Hematopoietic multipotent progenitor cell treated with erythropoietin and hydrocortisone succinate and interleukin-3 and kit ligand, for 4 days (in vitro differentiated cells): ENCODE data around the gene PRKAG2.
"Not testable (repeated sequence)": the region's sequence is repeated elsewhere in the genome, so short reads cannot be mapped to it uniquely, and the experiment has no call there.

ENCODE experiments used
- DNase-seq: peaks from one replicate; pipeline ENCODE4 v3.0.0-alpha.2; 2015

Gene PRKAG2

DNA sequence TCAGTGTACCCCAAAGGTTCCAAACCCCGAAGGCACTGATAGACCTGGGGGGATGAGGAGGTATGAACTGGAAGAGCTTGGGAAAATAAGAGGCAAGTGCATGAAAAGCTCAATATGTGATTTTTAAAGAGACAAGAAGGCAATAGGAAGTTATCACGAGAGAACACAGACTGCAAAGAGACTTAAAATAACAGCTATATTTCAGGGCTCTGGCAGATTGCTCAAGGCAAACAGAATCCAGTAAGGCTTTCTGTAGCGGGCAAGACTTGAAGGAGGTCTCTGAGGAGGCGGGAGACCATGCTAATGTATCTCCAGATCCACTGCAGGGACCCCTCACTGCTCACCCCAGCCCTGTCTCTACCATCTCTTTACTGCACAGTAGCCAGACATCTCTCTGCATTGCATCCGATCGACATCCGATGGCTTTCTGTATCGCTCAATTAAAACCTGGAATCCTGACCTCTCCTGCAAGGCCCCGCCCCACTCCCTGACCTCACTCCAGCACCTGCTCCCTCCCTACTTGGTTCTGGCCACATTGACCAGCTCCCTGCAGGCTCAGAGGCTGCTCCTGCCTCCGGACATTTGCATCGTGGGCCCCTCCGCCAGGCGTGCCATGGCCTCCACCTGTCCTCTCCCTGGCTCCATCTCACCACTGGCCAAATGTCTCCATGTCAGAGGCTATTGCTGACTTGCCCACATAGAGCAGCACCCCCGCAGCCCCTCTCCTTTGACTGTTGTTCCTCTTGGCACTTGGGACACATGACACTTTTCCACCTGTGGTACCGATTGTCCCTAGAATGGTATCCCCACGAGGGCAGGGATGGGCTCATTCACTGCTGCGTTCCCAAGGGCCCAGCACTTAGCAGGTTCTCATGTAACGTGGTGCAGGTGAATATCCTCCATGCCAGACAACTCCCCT is 118.0 kb downstream of the PRKAG2 start:
- DNase-seq: no peak

DNA sequence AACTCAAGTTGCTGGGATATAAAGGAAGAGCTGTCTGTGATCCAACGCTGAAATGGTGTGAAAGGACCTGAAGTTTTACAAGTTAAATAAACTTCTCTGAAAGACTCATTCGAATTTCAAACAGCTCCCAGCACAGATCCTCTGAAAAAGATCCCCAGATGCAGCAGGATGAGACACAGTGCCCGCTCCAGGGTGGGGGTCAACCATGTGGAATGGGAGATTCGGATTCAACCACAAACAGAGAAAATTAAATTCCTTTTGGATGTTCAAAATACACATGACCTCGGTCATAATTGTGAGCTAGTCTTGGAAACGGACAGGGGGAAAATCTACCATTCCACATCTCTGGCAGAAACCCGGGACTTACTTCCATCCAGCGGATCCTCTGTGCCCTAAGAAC is 119.6 kb downstream of the PRKAG2 start:
- DNase-seq: no peak

DNA sequence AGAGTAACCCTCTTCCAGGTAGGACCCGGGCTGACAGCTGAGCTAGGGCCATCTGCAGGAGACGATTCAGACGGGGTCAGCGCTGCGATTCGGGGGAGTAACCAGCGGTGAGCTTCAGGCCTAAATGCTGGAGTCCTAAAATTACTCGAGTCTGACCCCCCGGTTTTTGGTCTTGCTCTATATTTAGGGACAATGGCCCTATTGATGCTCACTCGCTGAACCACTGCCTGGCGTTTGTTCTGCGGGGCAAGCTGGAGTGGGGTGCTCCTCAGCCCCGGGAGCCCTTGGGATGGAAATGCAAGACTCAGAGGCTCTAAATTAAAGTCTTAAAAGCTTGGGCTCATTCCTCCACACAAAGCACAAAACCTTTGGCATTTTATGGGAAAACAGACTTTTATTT is 120.0 kb downstream of the PRKAG2 start:
- no peak for DNase-seq

DNA sequence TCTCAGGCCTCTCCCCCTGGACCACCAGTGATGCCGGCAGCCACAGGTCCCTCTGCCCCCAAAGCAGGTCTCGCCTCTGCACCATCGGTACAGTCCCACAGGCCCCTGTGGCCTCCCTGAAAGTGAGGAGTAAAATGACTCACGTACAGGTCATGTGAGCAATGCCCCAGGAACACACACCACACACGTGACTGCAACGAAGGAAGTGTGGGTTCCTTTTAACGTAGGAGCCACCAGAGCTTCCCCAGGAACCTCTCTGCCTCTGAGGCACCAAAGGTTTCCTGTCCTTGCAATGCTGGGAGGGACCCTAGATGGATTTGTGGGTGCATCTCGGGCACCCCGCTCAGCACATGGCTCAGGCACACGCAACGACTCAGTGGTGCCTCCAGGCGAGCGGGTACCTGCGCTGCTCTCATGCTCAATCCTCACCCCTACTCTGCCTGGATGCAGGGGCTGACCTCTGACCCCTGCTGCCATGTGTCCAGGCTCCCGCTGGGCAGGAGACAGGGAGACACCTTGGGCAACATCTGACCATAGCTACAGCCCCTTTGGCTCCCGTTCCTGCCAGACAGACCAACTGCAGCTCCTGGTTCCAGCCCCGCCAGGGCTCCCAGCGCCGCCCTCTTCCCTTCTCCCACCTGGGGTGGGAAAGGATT is 120.7 kb downstream of the PRKAG2 start:
- peak; percentile 65 for DNase-seq

DNA sequence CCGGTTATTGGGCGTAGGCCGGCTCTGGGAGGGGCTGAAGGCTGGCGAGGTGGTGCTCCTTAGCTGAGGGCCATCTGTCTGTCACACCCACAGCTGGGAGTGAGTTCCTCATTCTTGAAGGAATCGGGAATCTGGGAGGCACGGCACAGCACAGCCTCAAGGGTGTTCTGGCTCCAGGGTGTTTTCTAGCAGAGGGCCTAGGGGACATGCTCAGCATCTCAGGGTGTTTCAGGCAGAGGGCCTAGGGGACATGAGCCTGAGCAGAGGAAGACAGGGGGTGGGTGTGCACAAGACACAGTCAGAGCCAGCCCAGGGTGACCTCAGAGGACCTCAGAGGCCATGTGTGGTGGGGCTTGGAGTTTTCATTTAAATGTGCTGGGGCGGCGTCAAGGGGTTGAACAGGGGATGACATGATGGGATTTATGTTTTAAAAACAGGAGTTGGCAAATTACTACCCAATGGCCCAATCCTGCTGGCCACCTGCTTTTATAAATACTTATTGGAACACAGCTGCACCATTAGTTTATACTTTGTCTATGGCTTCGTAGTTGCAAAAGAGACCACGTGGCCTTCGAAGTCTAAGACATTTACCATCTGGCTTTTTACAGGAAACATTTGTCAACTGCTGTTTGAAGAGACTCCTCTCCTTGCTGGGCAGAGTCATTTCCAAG is 121.6 kb downstream of the PRKAG2 start:
- peak; percentile 41 for DNase-seq

DNA sequence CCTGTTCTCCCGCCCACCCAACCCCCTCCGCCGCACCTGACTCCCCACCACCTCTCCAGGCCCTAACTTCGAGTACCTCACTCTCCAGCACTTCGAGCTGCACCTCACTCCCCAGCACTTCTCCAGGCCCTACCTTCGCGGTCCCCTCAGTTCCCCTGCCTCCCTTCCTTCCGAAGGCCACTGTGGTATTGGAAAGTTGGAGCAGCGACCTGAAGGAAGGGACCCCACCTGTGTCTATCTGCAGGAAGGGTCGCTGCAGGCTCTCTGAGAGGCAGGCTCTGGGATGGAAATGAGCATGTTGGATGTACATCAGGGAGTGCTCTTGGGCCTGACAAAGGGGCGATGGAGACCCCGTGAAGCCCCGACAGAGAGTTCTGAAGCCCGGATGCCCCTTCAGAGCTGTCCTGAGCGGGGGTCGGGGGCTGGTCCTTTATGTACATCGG is 122.2 kb downstream of the PRKAG2 start:
- no peak for DNase-seq

DNA sequence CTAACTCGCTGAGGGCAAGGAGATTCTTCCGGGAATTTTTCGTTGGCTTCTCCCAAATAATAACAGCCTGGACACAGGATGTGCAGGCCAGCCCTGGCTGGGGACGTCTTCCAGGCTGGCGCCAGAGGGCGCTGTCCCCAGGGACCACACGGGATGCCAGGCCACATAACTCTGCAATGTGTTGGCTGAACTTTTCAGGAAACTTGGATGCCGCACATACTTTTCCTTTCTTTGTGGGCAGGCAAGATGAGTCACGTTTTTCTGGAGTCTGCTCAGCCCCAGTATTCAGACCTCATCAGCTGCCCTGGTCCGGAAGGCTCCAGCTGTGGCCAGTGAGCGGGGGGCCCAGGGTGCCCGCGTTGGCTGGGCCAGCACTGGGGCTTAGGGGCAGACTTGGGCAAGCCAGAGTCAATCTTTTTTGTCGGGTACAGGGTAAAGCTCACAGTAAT is 122.7 kb downstream of the PRKAG2 start:
- peak; percentile 44 for DNase-seq

DNA sequence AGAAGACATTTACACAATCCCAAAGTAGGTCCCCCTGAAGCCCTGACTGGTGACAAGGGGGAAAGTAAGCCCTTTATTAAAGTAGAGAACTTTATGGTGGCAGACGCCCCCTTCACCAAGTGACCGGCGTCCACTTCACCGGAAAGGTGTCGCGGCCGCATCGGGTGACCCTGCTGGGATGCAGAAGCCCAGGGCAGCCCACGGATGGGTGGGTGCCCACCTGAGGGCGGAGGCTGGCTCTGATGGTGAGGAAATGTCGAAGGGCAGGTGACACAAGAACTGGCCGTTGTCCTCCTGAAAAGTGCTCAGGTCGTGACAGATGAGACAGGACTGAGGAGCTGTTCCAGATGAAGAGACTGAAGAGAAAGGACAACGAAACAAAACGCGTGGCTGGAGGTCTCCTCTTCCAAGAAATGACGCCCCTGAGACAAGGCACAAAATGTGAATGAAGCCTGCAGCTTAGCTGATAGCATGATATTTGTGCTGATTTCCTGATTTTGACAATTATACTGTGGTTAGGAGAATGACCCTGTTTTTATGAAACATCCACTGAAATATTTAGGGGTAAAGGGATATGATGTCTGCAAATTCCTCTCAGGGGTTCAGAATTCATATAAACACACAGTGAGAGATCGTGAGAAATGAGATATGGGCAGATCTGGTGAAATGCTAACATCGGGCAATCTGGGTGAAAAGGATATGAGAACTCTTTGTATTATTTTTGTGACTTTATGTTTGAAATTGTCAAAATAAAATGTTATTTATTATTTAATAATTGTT is 123.9 kb downstream of the PRKAG2 start:
- DNase-seq: no peak

DNA sequence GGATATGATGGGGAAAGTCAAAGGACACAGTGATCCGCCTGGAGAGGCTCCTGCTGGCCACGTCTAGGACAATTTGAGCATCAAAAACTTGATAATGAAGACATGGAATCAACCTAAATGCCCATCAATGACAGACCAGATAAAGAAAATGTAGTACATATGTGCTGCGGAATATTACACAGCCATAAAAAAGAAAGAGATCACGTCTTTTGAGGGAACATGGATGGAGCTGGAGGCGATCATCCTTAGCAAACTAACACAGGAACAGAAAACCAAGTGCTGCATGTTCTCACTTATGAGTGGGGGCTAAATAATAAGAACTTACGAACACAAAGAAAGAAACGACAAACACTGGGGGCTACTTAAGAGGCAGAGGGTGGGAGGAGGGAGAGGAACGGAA is 124.9 kb downstream of the PRKAG2 start:
- DNase-seq: no peak

DNA sequence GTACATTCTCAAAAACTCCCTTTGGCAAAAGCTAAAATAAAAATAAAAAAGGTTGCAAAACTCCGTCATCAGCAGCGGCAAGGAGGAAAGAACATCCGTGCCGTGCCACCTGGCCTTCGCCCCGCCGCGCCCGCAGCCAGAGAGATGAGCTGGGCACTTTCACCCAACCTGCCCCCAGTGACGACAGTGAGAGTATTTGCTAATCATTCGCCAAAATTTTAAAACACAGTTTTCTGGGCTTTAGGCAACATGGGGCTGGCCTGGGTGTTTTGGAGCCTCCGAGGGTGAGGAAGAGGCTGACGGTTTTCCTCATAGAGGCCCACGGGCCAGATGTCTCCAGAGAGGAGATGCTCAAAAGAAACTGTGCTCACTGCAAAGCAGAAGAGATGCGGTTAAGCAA is 128.2 kb downstream of the PRKAG2 start:
- DNase-seq: no peak

DNA sequence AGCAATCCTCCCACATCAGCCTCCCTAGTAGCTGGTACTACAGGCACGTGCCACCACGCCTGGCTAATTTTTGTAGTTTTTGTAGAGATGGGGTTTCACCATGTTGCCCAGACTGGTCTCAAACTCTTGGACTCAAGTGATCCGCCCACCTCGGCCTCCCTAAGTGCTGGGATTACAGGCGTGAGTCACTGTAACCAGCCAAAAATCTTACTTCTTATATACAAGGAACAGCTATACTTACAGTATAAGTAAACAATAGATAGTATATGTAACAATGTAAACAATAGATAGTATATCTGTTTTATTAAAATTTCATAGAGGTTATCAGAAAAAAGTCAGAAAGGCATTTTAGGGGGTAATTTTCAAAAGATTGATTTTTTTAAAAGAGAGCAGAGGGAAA is 128.9 kb downstream of the PRKAG2 start:
- DNase-seq: not testable (repeated sequence)

DNA sequence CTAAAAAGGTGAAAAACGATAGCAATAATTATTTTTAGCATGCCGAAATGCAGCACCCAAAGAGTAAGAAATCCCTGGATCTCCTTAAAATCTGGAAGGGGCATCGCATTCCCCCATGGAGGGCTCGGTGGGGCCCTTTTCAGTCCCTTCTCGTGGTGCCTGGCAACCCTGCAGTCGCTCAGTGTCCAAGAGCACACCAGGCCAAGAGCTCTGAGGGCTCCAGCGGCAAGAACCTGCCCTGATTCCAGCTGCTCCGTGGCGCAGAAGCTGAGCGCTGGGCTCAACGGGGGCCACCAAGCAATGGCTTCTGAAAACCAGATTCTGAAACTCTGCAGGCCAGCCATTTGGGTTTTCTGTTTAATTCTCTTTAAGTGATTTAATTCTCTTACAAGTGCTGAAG is 131.2 kb downstream of the PRKAG2 start:
- DNase-seq: no peak

DNA sequence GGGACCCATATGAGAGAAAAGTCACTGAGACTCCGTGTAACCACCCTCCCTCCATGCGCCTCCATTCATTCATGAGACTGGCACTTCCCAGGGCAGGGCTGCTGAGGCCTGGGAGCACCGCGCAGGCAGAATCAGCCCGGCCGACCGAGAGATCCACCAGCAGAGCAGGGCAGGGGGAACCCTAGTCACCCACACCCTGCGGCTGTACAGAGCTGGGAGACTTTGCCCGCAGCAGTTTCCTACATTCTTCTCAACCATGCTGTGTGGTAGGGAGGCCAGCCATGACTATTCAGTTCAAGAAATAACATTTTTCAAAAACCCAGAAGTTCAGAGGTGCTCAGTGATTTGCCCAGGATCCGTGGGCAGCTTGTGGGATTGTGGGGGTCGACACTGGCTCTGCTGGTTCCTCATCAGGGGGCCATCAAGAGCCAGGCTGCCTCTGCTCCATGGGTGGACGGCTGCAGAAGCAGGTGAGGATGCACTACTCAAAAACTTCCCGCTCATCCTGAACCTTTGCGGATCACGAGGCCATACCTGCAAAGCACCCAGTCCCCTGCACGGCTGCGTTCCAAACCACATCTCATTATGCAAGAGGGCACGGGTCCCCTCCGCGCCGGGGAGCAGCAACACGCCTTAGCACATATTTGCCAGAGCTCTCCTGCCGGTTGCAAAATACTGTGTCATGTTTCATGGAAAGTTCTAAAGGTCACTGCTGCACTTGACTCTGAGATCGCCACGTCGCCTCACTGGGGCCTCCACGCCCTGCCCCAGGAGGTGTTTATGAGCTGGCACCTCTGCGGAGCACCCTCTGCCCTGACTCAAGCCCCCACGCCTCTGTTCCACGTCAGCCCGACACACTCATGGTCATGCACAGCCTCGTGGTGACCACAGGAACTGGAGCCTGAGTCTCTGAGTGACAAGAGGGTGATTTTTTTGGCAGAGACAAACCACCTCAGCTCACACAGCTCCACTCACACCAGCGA is 132.0 kb downstream of the PRKAG2 start:
- DNase-seq: no peak

DNA sequence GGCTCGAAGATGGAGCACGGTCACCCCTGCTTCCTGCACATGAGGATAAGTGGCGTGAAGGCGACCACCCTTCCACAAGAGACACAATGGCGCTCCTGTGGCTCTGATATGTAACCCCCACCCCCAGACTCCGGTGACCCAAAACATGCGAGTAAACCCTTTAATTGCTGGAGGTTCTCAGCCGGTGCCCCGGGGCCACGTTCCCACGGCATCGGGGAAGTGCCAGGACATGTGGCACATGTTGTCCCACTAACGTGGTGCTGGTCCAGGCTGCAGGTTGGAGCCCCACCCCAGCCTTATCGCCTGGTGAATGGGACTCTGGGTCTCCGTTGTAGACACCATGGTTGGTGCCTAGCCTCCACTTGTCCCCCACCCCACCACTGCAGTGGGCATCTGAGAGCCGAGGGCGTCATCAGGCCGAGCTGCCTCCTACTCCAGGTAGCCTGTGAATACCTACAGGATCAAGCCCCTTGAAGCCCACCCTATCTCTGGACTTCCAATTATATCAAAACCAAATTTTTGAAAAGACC is 132.8 kb downstream of the PRKAG2 start:
- no peak for DNase-seq

DNA sequence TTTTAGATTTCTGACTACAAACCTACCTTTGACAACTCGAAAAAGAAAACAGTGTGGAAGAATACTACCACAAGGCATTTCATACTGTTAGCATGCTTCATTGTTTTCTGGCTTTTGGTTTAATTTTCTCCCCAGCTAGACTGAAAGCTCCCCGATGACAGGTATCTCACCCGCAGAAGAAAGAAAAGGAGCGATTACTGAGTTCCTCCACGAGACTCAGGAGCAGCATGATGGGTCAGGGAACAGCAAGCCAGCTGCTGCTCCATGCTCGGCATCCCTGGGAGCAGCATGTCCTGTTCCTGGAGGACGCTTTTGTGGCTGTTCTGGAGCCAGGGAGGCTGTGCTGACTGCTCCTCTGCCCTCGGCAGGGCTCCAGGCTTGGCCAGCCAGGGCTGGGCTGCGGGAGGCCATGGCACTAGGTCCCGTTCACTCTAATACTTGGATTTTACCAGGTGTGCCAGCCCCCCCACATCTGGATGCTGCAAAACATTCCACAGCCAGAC is 133.4 kb downstream of the PRKAG2 start:
- no peak for DNase-seq

DNA sequence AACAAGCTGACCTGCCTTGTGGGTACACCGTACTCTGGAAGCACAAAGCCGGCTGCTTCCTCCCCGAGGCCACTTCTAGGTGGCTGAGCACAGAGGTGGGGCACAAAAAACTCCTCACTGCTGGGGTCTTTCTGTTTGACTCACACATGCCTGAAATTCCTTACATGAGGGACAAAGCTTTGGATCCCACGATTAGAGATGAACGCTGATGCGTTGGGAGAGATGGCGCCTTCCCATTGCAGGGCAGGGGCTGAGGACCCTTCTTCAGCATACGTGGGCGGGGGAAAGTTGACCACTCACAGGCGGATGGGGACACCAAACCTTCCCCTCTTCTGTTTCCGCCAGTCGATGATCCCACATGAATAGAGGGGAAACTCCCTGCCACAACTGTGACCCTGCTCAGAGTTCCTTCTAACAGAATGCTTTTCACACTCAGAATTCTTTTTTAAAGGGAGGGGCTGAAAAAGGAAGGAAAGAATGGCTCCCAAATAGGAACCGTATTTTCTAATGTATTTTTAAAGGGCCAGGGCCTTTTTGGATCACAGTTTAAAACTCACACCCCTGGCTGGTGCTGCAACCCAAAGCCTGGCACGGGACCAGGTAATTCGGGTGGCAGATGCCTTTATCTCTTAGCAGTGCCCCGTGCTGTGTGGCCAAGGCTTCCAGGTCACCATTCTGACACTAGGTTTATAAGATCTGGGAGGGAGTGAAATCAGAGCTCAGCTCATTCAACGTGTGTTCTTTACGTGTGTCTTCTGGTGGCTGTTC is 134.0 kb downstream of the PRKAG2 start:
- DNase-seq: peak; percentile 51

DNA sequence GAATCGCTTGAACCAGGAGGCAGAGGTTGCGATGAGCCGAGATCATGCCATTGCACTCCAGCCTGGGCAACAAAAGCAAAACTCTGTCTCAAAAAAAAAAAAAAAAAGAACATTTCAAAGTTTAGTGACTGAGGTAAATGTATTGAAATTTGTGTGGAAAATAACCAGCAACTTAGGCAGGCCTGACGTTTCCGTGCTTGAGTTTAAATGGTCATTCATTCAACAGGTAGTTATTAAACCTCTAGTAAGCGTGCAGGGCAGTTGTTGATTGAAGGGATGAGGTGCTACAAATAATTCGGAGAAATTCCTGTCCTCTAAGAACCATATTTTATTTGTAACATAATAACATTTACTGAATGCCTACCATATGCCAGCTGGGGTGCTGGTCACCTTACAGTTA is 135.3 kb downstream of the PRKAG2 start:
- DNase-seq: no peak

DNA sequence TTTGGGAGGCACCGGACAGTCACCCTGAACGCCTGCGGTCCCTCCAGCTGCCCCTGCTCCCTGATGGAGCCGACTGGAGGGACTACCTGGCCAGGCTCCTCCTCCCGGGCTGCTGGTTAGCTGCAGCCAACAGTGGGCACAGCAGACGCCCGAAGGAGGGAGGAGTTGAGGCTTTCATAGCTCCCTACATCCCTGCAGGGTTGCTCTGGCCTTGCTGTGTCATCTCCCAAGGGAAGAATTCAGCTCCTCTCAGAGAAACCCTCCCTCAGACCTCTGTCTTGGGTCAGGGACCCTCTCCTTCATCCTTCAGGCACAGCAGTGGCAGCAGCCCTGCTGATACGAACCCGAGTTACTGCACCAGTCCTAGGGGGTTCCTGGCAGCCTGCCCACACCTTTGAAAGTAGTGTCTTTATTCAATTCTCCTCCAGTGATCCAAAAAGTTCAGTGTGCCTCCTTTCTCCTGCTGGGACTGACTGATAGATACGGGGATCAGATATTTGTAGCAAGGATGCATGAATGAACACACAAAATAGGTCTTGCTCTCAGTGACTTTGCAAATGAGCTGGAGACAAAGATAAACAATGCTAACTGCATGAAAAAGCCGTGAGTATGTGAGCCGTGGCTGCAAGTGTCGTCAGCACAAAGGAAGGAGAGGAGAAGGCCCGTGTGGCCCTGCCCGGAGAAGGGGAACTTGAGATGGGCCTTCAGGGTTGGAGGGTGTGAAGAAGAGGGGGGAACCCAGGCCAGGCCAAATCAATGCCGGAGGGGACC is 136.6 kb downstream of the PRKAG2 start:
- no peak for DNase-seq

DNA sequence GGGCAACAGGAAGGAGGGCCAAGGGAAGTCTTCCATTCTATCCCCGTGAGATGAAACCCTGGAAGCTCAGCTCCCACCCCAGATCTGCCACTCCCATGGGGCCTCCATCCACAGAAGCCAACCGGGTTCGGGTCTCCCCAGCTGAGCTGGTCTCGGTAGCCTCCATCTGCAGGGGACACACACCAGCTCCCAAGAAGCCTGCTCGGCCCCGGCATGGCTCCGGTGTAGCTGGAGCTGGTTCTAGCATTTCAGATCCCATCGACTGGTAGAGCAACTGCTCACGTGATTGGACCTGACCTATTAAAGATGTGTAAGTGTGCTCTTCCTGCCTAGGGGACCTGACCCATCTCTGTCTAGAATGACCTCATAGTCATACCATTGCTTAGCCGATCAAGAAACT is 138.0 kb downstream of the PRKAG2 start:
- no peak for DNase-seq
